C4-2B (cell line): ENCODE results near the gene SMG6.
"Not testable (repeated sequence)": the region's sequence is repeated elsewhere in the genome, so short reads cannot be mapped to it uniquely, and the experiment has no call there.

Experiments
- H3K27ac ChIP-seq: fragments of 450-650 bp; 2 replicates; pipeline ENCODE4 v1.5.1; 2017
- ZFX ChIP-seq: fragments of 450-650 bp; IDR thresholded peaks from 2 replicates; pipeline ENCODE4 v1.6.1; 2017
- TF ChIP-seq, protein P1 (sequence below): fragments of 450-650 bp; conservative IDR thresholded peaks from 2 replicates; pipeline ENCODE4 v1.5.1; 2017; ENCODE audit warnings: mild to moderate bottlenecking

Gene SMG6

DNA sequence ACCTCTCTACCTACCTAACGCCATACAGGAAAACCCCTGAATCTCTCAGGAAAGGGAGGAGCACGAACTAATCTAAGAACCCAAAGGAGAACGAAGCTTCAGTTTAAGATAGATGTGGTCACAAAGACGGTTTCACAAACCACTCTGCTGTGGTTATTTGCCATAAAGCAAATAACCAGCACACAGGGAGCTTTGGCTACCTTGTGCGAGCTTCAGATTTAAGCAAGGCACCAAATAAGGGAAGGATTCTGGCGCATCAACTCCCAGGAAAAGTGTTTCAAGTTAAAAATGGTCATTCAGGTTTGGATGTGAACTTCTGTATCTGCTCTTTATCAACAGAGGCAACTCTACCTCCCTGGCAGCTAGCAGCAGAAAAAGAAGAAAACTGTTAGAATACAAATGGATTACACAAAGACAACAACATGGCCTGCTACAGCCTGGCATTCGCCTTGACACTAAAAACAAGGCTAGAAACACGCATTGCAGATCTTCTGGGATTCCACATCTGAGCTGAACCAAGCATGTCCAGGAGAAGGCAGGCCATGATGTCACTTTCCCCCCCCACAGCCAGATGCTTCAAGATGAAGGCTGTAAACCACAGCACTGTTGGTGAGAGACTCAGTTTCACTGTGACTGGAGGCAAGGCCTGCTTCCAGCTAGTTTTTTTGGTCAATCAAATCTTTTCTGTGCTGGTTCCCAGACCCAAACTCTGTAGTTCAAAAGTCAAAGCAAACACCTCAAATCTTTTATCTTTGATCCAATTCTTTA lies 43.6 kb downstream of the SMG6 start:
- TF ChIP-seq ZFX: no peak
- TF ChIP-seq, protein P1, sequence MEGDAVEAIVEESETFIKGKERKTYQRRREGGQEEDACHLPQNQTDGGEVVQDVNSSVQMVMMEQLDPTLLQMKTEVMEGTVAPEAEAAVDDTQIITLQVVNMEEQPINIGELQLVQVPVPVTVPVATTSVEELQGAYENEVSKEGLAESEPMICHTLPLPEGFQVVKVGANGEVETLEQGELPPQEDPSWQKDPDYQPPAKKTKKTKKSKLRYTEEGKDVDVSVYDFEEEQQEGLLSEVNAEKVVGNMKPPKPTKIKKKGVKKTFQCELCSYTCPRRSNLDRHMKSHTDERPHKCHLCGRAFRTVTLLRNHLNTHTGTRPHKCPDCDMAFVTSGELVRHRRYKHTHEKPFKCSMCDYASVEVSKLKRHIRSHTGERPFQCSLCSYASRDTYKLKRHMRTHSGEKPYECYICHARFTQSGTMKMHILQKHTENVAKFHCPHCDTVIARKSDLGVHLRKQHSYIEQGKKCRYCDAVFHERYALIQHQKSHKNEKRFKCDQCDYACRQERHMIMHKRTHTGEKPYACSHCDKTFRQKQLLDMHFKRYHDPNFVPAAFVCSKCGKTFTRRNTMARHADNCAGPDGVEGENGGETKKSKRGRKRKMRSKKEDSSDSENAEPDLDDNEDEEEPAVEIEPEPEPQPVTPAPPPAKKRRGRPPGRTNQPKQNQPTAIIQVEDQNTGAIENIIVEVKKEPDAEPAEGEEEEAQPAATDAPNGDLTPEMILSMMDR: no peak
- H3K27ac ChIP-seq: no peak overlapping the region

DNA sequence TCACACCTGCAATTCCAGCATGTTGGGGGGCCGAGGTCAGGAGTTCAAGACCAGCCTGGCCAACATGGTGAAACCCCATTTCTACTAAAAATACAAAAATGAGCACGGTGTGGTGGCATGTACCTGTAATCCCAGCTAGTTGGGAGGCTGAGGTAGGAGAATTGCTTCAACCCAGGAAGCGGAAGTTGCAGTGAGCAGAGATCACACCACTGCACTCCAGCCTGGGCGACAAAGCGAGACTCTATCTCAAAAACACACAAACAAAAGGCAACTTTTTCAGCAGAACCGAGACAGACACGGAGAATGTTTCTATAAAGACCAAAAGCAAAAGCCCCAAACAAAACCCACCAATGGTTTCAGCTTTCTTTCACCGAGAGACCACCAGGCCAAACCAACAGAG lies 44.8 kb downstream of the SMG6 start:
- H3K27ac ChIP-seq: not testable (repeated sequence)

DNA sequence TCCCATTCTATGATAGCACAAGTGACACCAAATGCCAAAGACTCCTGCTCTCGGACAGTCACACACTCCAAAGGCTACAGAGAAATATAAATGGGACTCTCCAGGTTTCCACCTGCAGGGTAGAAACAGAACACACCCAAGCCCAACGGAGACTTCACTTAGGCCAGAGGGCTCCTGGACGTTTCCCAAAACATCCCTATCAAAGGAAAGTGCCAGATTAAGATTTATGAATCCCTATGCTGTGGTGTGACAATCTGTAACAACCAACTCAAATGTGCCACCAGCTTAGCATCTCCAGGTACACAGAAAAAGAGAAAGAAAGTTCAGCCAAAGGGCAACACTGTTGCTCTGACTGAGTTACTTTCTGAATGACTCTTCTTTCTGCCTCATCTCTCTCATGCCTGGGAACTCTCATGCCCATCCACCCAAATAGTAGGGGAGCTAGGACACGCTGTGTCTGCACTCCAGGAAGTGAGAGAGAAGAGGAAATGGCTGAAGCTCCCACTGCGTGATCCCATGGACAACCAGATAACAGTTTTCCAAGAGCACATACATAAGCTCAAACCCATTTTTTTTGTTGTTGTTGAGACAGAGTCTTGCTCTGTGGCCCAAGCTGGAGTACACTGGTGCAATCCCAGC lies 49.7 kb downstream of the SMG6 start:
- TF ChIP-seq, protein P1: no peak
- TF ChIP-seq ZFX: no peak

DNA sequence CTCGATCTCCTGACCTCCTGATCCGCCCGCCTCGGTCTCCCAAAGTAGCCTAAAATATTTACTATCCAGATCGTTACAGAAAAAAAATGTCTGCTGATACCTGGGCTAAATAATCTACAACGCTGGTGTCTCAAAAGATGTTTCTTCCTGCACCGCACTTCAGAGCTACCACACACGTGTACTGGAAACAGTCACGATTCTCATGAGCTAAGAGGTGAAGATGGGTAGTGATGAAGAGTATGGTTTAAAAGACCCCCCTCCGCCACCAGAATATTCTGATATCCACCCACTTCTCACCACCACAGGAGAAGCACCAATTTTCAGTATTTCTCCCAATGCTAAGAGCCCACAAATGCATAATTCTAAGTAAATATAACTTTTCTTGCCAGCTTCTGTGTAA lies 50.2 kb downstream of the SMG6 start:
- TF ChIP-seq, protein P1: no peak
- no peak for TF ChIP-seq ZFX
- H3K27ac ChIP-seq: no peak overlapping the region

More for the DNA sequence above, 49.7 kb downstream of the SMG6 start:
- H3K27ac ChIP-seq: no peak overlapping the region

DNA sequence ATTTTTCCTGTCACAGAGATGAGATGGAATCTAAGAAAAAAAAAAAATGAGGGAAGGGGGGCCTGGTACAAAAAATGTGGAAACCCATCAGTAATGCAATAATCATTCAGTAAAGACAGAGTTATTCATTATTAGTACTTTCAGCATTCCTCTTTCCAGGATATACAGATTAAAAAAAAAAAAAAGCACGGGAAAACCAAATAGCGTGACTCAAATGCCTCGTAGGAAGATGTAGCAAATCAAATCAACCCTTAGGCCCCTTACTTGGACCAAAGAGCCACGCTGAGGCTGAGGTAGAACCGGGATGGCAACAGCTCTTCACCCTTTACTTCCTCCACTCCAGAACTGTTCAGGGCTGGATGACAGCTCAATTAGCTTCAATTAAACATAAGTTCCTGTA lies 52.5 kb downstream of the SMG6 start:
- H3K27ac ChIP-seq: no peak overlapping the region
- no peak for TF ChIP-seq ZFX
- TF ChIP-seq, protein P1: no peak

DNA sequence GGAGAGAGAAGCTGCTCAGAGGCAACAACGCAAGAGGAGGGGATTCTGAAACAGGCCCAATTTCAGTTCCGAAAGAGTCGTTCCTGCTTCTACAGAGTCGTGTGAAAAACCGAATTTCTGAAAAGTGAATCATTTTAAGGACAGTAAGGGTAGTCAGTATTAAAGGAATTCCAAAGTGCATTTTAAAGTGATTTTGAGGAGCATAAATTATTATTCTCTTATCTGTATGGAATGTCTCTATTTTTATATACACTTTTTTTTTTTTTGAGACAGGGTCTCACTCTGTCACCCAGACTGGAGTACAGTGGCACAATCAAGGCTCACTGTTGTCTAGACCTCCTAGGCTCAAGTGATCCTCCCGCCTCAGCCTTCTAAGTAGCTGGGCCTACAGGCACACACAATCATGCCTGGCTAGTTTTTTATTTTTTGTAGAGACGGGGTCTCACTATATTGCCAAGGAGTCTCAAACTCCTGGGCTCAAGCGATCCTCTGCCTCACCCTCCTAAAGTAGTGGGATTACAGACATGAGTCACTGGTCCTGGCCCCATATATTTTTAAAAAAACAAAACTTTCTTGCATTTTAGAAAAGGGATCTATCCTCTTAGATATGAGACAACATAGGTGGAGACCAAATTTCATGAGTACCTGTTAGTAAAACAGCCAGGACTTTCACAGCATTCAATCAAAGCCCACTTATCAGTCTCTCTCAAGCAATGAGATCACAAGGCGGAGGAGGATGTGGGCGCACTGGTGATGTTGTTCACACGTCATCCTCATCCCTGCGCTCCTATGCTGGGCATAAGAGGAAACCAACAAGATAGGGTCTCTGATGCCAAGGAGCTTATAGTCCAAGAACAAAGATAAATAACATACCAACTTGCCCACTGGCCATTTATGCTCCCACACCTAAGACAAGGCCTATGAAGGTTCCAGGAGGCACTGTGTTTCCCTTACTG lies 53.2 kb downstream of the SMG6 start:
- H3K27ac ChIP-seq: no peak overlapping the region
- TF ChIP-seq, protein P1: no peak
- no peak for TF ChIP-seq ZFX

DNA sequence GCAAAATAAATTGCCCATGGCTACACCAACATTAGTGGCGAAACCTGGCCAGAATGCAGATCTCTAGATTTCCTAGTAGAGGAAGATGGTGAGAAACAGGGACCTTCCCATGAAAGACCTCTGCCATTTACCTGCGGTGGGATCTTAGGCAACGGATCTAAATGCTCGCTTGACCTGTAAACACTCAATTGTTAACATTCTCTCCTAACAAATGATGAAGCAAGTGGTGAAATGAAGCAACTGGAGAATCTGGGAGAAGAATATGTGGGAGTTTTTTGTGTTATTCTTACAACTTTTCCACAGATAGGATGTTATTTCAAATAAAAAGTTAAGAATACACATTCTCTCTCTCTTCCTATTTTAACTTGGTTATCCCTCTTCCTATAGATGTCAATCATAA lies 56.6 kb downstream of the SMG6 start:
- TF ChIP-seq, protein P1: no peak
- no peak for TF ChIP-seq ZFX
- H3K27ac ChIP-seq: no peak overlapping the region
